HL-60 (cell line): ENCODE results near the gene ACAD11.

Experiments
- CTCF ChIP-seq: IDR thresholded peaks from one replicate; pipeline ENCODE4 v1.5.1; 2011; ENCODE audit warnings: low read length, control low read depth, inconsistent platforms; ENCODE audit not compliant: insufficient read depth
- POLR2AphosphoS5 ChIP-seq: IDR thresholded peaks from 2 replicates; pipeline ENCODE4 v1.6.1; 2012; ENCODE audit warnings: low read depth

- TF ChIP-seq CTCF (no peak), POLR2AphosphoS5 (no peak)
These were observed 1.1 kb upstream of the ACAD11 start for GRCh38 chr3:132660811-132661070.
